HEK293 (cell line): ENCODE data around the gene SCGB3A1.
A peak's percentile ranks its signal among the peaks of the same experiment; 100 is the strongest.

Source experiments
- CTCF ChIP-seq: fragments of 450-650 bp; formaldehyde crosslinking; IDR thresholded peaks from 2 replicates; pipeline ENCODE4 v1.5.1; 2016; ENCODE audit warnings: missing biosample characterization, missing genetic modification characterization
- KLF1 ChIP-seq: fragments of 450-650 bp; formaldehyde crosslinking; IDR thresholded peaks from 2 replicates; pipeline ENCODE4 v1.5.1; 2016; ENCODE audit warnings: missing biosample characterization, missing genetic modification characterization
- PRDM4 ChIP-seq: fragments of 450-650 bp; formaldehyde crosslinking; IDR thresholded peaks from 2 replicates; pipeline ENCODE4 v1.5.1; 2017; ENCODE audit warnings: missing biosample characterization, missing genetic modification characterization
- REPIN1 ChIP-seq: fragments of 450-650 bp; formaldehyde crosslinking; IDR thresholded peaks from 2 replicates; pipeline ENCODE4 v1.5.1; 2017; ENCODE audit warnings: missing biosample characterization, missing genetic modification characterization, low read depth
- ZFHX2 ChIP-seq: fragments of 450-650 bp; formaldehyde crosslinking; conservative IDR thresholded peaks from 2 replicates; pipeline ENCODE4 v1.5.1; 2016; ENCODE audit warnings: missing biosample characterization, missing genetic modification characterization
- ZNF623 ChIP-seq: fragments of 450-650 bp; formaldehyde crosslinking; IDR thresholded peaks from 2 replicates; pipeline ENCODE4 v1.5.1; 2016; ENCODE audit warnings: missing biosample characterization, missing genetic modification characterization

DNA sequence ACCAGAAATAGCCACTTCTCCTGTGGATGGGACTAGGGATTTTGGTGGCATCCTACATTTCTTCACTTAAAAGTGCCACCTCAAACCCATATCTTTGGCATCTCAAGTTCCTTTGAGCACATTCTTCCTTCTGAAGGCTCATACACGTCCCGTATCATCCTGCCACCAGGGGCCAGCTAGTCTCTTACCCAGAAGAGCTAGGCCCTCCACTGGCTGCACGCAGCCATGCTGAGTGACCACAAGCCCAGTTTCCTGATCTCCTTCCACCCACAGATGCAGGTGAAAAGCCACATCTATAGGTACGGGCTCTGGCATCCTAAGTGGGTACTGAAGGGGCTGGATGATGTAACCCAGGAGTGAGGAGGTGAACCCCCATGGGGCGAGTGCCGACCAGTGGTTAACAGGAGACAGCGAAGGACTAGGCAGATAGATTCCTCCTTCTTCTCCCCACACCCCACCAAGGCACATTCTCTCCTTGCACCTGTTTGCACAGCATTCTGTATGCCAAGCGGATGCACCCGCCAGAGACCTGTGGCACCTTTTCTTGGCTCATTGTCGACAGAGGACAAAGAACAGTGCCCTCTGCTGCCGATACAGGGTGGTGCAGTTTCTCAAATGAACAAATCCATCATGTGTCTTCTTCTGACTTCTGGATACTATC lies 14.4 kb upstream of the SCGB3A1 start:
- TF ChIP-seq ZNF623 (no peak), CTCF (tag by site-specific recombination) (peak; percentile 72), REPIN1 (tag by site-specific recombination) (no peak), PRDM4 (tag by site-specific recombination) (no peak), KLF1 (tag by site-specific recombination) (no peak), ZFHX2 (tag by site-specific recombination) (no peak)
